Measurements from ENCODE around the gene TBL1Y.

DNA sequence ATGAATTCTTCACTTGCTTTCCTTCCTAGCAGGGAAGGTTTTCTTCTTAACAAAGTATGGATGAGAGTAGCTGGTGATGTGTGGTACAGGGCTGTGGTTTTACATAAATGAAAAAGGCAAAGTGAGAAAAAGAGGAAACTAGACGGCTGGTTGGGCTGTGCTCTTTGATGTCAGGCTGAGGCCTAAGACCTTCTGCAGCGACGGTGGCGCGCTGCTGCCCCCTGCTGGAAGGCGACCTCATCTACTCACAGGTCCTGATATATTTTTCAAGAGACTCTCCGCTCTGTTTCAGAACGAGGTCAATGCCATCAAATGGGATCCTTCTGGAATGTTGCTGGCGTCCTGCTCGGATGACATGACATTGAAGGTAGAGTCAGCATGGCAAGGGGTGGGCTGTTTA lies 175.1 kb downstream of the TBL1Y start:
- TF ChIP-seq POLR2A (IDR thresholded peaks at IDR 0.05): no peak
- TF ChIP-seq, protein P1, sequence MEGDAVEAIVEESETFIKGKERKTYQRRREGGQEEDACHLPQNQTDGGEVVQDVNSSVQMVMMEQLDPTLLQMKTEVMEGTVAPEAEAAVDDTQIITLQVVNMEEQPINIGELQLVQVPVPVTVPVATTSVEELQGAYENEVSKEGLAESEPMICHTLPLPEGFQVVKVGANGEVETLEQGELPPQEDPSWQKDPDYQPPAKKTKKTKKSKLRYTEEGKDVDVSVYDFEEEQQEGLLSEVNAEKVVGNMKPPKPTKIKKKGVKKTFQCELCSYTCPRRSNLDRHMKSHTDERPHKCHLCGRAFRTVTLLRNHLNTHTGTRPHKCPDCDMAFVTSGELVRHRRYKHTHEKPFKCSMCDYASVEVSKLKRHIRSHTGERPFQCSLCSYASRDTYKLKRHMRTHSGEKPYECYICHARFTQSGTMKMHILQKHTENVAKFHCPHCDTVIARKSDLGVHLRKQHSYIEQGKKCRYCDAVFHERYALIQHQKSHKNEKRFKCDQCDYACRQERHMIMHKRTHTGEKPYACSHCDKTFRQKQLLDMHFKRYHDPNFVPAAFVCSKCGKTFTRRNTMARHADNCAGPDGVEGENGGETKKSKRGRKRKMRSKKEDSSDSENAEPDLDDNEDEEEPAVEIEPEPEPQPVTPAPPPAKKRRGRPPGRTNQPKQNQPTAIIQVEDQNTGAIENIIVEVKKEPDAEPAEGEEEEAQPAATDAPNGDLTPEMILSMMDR (IDR thresholded peaks at IDR 0.05): peak; percentile 36 to 65 (median 50)
